Measurements from ENCODE around the gene UFD1.

The UFD1 gene

GRCh38 chr22:19478901-19479354 lies at the start of gene UFD1:
TSS of gene UFD1 (minus strand) at chr22:19479193. CDS start at chr22:19479085, 108 bp downstream.
- peak; percentile 80 for DNase-seq

- no peak for DNase-seq
Observed at GRCh38 chr22:19527861-19528417, 48.9 kb upstream of the UFD1 start.

GRCh38 chr22:19527321-19527721 lies 48.3 kb upstream of the UFD1 start:
- DNase-seq = no peak

GRCh38 chr22:19526702-19527111 lies 47.7 kb upstream of the UFD1 start:
- DNase-seq = no peak

- no peak for DNase-seq
Observed at GRCh38 chr22:19526076-19526701, 47.2 kb upstream of the UFD1 start.

GRCh38 chr22:19525666-19526065 lies 46.7 kb upstream of the UFD1 start:
- no peak for DNase-seq

GRCh38 chr22:19525116-19525660 lies 46.2 kb upstream of the UFD1 start:
- no peak for DNase-seq

- no peak for DNase-seq
Observed at GRCh38 chr22:19524170-19525115, 45.5 kb upstream of the UFD1 start, which contains the start of gene CLDN5. TSS of gene CLDN5 (minus strand) at chr22:19524410. CDS start at chr22:19524255, 155 bp downstream.

- no peak for DNase-seq
Observed at GRCh38 chr22:19523240-19524169, 44.5 kb upstream of the UFD1 start.

GRCh38 chr22:19522881-19523239 lies 43.9 kb upstream of the UFD1 start:
- no peak for DNase-seq

GRCh38 chr22:19522190-19522880 lies 43.3 kb upstream of the UFD1 start:
- no peak for DNase-seq

- DNase-seq = no peak
Observed at GRCh38 chr22:19520566-19521305, 41.7 kb upstream of the UFD1 start.

GRCh38 chr22:19520007-19520406 lies 41.0 kb upstream of the UFD1 start:
- DNase-seq = no peak

- no peak for DNase-seq
Observed at GRCh38 chr22:19519041-19519926, 40.3 kb upstream of the UFD1 start.

- no peak for DNase-seq
Observed at GRCh38 chr22:19518635-19519034, 39.6 kb upstream of the UFD1 start.

GRCh38 chr22:19517919-19518611 lies 39.1 kb upstream of the UFD1 start:
- DNase-seq = no peak

GRCh38 chr22:19517171-19517500 lies 38.1 kb upstream of the UFD1 start:
- DNase-seq = no peak

- no peak for DNase-seq
Observed at GRCh38 chr22:19516378-19517170, 37.6 kb upstream of the UFD1 start.
